Measurements from ENCODE around the gene PLPPR3.

- TF ChIP-seq TAF1 (conservative IDR thresholded peaks at IDR 0.05), result no peak
- TF ChIP-seq RAD21 (IDR thresholded peaks at IDR 0.05), result no peak
- no peak for TF ChIP-seq CTCF (IDR thresholded peaks at IDR 0.05; ENCODE audit: low read depth, low read length, missing input control)
- TF ChIP-seq REST (IDR thresholded peaks at IDR 0.05), result no peak
Observed at GRCh38 chr19:869245-870177, 47.8 kb upstream of the PLPPR3 start.
